ENCODE measurements around the gene SLC17A8. TPM values are rescaled to one million over a fixed set of nuclear protein-coding genes. Genes with fewer than 3 reads are reported as not detected.
A peak's percentile ranks its signal among the peaks of the same experiment; 100 is the strongest.

The SLC17A8 gene
- total and polyA plus RNA-seq, 2 donors (not counting 1 experiment from before 2014, with no cell fraction given): not detected

DNA sequence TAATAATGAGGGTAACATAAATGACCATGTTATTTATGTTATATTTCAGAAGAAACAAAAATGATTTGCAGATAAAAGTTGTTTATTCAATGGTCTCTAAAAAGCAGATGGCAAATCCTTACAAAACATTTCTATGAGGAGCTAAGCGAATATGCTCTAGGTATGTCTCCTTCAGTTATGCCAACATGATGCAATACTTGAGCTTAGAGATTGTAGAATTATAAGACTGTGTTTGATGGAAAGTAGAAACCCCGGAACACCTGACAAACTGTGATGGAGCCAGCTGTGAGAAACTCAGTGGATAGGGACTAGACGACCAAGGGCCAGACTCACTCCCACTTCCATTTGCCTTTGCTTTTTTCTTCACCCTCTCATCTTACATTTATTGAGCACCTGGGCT lies 99.0 kb downstream of the SLC17A8 start:
- Histone ChIP-seq H3K27ac (ENCODE audit: insufficient read depth, low read length) (no peak overlapping the region), H3K4me3 (replicated peaks in 1 of 4; ENCODE audit: control extremely low read depth in 1 of 4, insufficient read depth in 1 of 4, low read depth in 3 of 4, low read length in 4 of 4) (no peak overlapping the region), H3K4me2 (ENCODE audit: extremely low read depth, insufficient read depth, low read length) (no peak overlapping the region), H3K27me3 (ENCODE audit: control insufficient read depth, insufficient read depth, low read length) (no peaks in the 10 kb centered on the region), H4K20me1 (ENCODE audit: control insufficient read depth, extremely low read depth, insufficient read depth, low read length) (no peaks in the 10 kb centered on the region), H3K9ac (ENCODE audit: insufficient read depth, low read length) (no peak overlapping the region), H3K9me3 (ENCODE audit: control insufficient read depth, insufficient read depth, low read depth, low read length) (no peaks in the 10 kb centered on the region), H2AFZ (ENCODE audit: low read length) (no peak overlapping the region), H3K4me1 (ENCODE audit: control insufficient read depth, extremely low read depth, insufficient read depth, low read length) (no peaks in the 10 kb centered on the region), H3K36me3 (ENCODE audit: control insufficient read depth, insufficient read depth, low read length) (no peaks in the 10 kb centered on the region), H3K79me2 (ENCODE audit: control insufficient read depth, insufficient read depth, low read length) (no peaks in the 10 kb centered on the region)
- TF ChIP-seq EZH2 (IDR thresholded peaks at IDR 0.05; ENCODE audit: low read length, missing control alignments) (no peak), CTCF (conservative IDR thresholded peaks at IDR 0.05 in 1 of 2, IDR thresholded peaks at IDR 0.05 in 1 of 2; ENCODE audit: low read depth in 1 of 2, low read length in 2 of 2) (no peak)
- DNase-seq (ENCODE audit: low read depth in 2 of 2): no peak

DNA sequence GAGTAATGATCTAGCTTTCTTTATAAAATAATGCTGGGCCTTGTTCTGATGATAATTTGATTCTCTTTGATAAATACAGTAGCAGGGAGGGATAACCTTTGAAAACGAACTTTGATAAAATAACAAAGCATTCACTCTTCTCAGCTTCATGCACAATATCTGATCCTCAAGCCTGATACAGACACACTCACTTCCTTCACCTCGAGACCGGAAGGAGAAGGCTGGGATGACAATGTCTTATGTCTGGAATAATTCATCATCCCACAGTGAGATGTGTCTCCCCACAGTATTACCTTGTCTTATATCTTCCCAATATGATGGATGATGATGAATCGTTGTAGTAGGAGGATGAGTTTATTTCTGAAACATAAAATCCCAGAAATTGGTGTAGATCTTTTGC lies 101.3 kb downstream of the SLC17A8 start:
- Histone ChIP-seq H3K36me3 (ENCODE audit: control insufficient read depth, insufficient read depth, low read length) (no peaks in the 10 kb centered on the region), H3K9me3 (ENCODE audit: control insufficient read depth, insufficient read depth, low read depth, low read length) (no peaks in the 10 kb centered on the region), H4K20me1 (ENCODE audit: control insufficient read depth, extremely low read depth, insufficient read depth, low read length) (no peaks in the 10 kb centered on the region), H3K4me3 (replicated peaks in 1 of 4; ENCODE audit: control extremely low read depth in 1 of 4, insufficient read depth in 1 of 4, low read depth in 3 of 4, low read length in 4 of 4) (no peak overlapping the region), H3K4me2 (ENCODE audit: extremely low read depth, insufficient read depth, low read length) (no peak overlapping the region), H3K27ac (ENCODE audit: insufficient read depth, low read length) (no peak overlapping the region), H3K79me2 (ENCODE audit: control insufficient read depth, insufficient read depth, low read length) (no peaks in the 10 kb centered on the region), H3K27me3 (ENCODE audit: control insufficient read depth, insufficient read depth, low read length) (no peaks in the 10 kb centered on the region), H2AFZ (ENCODE audit: low read length) (no peak overlapping the region), H3K4me1 (ENCODE audit: control insufficient read depth, extremely low read depth, insufficient read depth, low read length) (no peaks in the 10 kb centered on the region), H3K9ac (ENCODE audit: insufficient read depth, low read length) (no peak overlapping the region)
- no peak for DNase-seq (ENCODE audit: low read depth in 2 of 2)
- TF ChIP-seq EZH2 (IDR thresholded peaks at IDR 0.05; ENCODE audit: low read length, missing control alignments) (no peak), CTCF (conservative IDR thresholded peaks at IDR 0.05 in 1 of 2, IDR thresholded peaks at IDR 0.05 in 1 of 2; ENCODE audit: low read depth in 1 of 2, low read length in 2 of 2) (no peak)

- no peak overlapping the region for H3K9ac ChIP-seq (ENCODE audit: insufficient read depth, low read length)
- no peak overlapping the region for H2AFZ ChIP-seq (ENCODE audit: low read length)
- no peak for TF ChIP-seq CTCF (conservative IDR thresholded peaks at IDR 0.05 in 1 of 2, IDR thresholded peaks at IDR 0.05 in 1 of 2; ENCODE audit: low read depth in 1 of 2, low read length in 2 of 2)
- no peak for TF ChIP-seq EZH2 (IDR thresholded peaks at IDR 0.05; ENCODE audit: low read length, missing control alignments)
- H3K4me1 ChIP-seq (ENCODE audit: control insufficient read depth, extremely low read depth, insufficient read depth, low read length): no peaks in the 10 kb centered on the region
- no peaks in the 10 kb centered on the region for H3K27me3 ChIP-seq (ENCODE audit: control insufficient read depth, insufficient read depth, low read length)
- no peaks in the 10 kb centered on the region for H3K9me3 ChIP-seq (ENCODE audit: control insufficient read depth, insufficient read depth, low read depth, low read length)
- H3K4me2 ChIP-seq (ENCODE audit: extremely low read depth, insufficient read depth, low read length): no peak overlapping the region
- no peaks in the 10 kb centered on the region for H4K20me1 ChIP-seq (ENCODE audit: control insufficient read depth, extremely low read depth, insufficient read depth, low read length)
- H3K27ac ChIP-seq (ENCODE audit: insufficient read depth, low read length): no peak overlapping the region
- no peak overlapping the region for H3K4me3 ChIP-seq (replicated peaks in 1 of 4; ENCODE audit: control extremely low read depth in 1 of 4, insufficient read depth in 1 of 4, low read depth in 3 of 4, low read length in 4 of 4)
- DNase-seq (ENCODE audit: low read depth in 2 of 2): peak in 1 of 2 donors; percentile 1
- no peaks in the 10 kb centered on the region for H3K36me3 ChIP-seq (ENCODE audit: control insufficient read depth, insufficient read depth, low read length)
- H3K79me2 ChIP-seq (ENCODE audit: control insufficient read depth, insufficient read depth, low read length): no peaks in the 10 kb centered on the region
Measured at GRCh38 chr12:100460702-100461101, 103.8 kb downstream of the SLC17A8 start.
